Fibroblast of pulmonary artery (primary cell): ENCODE data around the gene GLI2.

Source experiments
- DNase-seq: peaks from one replicate; pipeline ENCODE4 v3.0.0-alpha.2; 2010; ENCODE audit warnings: low read depth
- H3K4me3 ChIP-seq: replicated peaks from 2 replicates; pipeline ENCODE4 v1.5.1; 2011; ENCODE audit warnings: low read depth, mild to moderate bottlenecking, control low read depth, low read length, moderate library complexity
- TF ChIP-seq, protein P1 (sequence below): IDR thresholded peaks from 2 replicates; pipeline ENCODE4 v1.5.1; 2011; ENCODE audit warnings: mild to moderate bottlenecking, control low read depth, low read length, inconsistent platforms; ENCODE audit errors: missing control alignments

Gene GLI2

DNA sequence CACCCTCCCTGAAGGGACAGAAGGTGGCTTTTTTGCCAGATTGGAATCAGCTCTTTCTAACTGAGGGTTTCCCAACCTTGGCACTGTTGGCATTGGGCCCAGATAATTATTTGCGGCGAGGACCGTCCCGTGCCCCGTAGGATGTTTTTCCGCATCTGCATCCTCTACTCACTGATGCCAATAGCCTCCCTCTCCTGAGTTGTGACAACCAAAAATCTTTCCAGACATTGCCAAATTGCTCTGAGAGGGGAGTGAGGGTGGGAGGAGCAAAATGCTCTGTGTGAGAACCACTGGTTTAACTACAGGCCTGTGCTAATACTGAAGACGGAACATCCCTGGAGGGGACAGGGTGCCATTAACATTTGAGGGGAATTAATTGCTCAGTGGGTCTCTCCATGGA lies 33.6 kb upstream of the GLI2 start:
- TF ChIP-seq, protein P1, sequence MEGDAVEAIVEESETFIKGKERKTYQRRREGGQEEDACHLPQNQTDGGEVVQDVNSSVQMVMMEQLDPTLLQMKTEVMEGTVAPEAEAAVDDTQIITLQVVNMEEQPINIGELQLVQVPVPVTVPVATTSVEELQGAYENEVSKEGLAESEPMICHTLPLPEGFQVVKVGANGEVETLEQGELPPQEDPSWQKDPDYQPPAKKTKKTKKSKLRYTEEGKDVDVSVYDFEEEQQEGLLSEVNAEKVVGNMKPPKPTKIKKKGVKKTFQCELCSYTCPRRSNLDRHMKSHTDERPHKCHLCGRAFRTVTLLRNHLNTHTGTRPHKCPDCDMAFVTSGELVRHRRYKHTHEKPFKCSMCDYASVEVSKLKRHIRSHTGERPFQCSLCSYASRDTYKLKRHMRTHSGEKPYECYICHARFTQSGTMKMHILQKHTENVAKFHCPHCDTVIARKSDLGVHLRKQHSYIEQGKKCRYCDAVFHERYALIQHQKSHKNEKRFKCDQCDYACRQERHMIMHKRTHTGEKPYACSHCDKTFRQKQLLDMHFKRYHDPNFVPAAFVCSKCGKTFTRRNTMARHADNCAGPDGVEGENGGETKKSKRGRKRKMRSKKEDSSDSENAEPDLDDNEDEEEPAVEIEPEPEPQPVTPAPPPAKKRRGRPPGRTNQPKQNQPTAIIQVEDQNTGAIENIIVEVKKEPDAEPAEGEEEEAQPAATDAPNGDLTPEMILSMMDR = no peak
- H3K4me3 ChIP-seq = no peak overlapping the region
- peak; percentile 30 for DNase-seq

DNA sequence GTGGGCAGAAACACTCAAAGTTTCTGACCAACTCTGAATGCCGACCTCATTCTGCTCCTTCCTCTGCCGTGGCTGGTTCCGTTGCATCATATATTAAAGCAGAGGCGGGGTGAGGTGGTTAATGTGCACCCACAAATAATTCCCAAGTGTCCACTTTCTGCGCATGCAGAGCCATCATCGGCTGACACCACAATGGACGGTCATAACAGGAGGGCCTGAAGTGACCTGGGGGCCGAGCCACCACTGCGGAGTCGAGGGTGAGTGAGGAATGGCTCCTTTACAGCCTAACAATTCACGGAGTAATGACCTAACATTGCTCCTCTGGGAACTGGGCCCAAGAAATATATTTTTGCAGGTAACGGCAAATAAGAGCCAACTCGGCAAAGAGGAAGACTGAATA lies 32.9 kb upstream of the GLI2 start:
- DNase-seq = no peak
- H3K4me3 ChIP-seq = no peak overlapping the region
- TF ChIP-seq, protein P1 = no peak

DNA sequence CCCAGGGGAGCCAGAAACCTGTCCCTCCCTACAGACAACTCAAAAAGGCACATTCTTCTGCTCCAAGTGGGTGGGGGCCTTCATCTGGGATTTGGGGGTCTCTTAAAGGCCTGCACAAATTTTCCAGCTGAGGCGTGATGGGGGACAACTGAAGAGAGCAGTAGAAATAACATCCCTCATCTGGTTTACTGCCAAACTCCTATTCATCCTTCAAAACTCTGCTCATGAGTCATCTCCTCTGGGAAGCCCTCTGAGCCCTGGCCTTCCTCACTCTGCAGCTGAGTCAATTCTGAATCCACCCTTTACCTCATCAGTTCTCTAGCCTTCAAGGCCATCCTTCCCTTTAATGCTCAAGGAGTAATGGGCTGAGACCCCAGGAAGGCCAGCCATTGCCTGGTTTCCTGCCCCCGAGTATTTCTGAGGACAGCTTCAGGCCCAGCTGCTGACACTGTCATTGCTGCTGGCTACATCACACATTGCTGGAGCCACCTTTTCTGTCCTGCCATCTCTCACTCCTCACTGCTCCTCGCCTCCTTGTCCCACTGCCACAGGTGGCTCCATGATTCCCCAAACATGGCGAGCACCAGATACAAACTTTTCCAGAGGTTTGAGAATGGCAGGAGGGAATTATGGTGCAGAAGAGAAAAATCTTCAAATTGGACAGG lies 32.2 kb upstream of the GLI2 start:
- H3K4me3 ChIP-seq = no peak overlapping the region
- TF ChIP-seq, protein P1 = no peak
- DNase-seq = peak; percentile 77

DNA sequence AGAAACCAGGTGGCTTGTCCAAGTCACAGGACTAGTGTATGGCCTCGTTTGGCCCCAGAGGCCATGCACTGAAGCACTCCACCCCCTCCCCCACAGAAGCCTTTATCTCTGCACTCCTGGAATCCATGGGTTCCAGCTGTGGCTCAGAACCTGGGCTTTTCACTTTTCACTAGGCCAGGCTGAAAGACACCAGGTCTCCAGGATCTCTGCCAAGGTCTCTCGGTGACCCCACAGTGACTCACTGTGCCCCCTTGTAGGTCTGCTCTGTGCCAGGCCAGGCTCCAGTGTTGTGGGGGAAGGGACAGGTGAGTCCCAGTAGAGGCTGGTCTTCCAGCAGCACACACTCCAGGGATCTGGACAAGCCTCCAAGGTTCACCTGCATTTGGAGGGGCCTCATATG lies 31.0 kb upstream of the GLI2 start:
- H3K4me3 ChIP-seq = no peak overlapping the region
- TF ChIP-seq, protein P1 = no peak
- no peak for DNase-seq

DNA sequence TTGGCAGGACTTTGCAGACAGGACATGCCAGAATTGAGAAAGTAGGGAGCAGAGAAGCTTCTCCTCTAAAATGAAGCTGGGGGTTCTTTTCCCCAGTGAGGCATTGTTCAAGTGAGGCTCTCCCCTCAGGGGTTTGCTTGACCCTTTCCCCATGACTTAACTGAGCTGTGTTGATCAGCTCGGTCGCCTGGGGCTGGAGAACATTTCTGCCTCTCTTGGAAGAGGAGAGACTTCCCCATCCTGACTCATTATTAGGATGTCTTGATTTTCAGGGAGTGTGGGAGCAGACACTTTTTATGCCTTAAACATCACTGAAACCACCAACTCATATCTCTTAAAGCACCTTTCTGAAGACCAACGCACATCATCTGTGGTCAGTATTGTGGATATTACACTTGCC lies 27.9 kb upstream of the GLI2 start:
- H3K4me3 ChIP-seq = no peak overlapping the region
- TF ChIP-seq, protein P1 = no peak
- no peak for DNase-seq

DNA sequence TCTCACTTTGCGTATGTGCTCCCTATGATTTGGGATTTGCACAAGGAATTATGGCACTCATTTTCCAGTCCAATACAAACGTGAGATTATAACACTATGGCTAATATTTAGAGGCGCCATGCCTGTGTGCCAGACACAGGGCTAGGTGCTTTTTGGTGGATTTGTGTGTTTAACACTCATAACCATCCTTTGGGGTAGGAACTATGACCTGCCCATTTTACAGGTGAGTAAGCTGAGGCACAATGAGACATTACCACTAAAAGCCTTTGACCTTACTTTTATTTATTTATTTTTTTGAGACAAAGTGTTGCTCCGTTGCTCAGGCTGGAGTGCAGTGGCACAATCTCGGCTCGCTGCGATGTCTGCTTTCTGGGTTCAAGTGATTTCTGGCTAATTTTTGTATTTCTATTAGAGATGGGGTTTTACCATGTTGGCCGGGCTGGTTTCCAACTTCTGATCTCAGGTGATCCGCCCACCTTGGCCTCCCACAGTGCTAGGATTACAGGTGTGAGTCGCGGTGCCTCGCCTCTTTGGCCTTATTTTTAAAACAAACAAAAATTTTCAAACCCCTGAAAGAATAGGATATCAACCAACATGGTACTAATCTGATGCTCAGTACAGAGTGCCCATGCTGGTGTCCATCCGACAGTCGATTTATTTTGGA lies 26.6 kb upstream of the GLI2 start:
- H3K4me3 ChIP-seq = no peak overlapping the region
- no peak for DNase-seq
- TF ChIP-seq, protein P1 = no peak

DNA sequence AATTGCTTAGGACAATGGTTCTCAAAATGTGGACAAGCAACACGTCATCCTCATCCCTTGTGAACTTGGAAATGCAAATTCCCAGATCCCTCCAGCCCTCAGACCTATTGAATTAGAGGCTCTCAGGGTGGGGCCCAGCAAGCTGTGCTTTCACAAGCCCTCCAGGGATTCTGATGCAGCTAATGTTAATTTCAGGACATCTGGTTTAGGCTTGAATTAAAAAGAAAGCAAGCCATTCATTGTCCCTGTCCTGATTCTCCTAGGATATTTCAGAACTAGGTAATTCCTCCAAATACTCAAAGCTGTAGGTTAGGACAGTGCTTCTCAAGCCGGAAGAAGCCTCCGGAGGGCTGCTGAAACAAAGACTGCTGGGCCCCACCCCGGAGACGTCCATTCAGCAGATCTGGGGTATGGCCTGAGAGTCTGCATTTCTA lies 26.0 kb upstream of the GLI2 start:
- no peak overlapping the region for H3K4me3 ChIP-seq
- no peak for DNase-seq
- TF ChIP-seq, protein P1 = no peak
